ENCODE data around the gene ZKSCAN5.
"Not testable (repeated sequence)": the region's sequence is repeated elsewhere in the genome, so short reads cannot be mapped to it uniquely, and the experiment has no call there.

Gene ZKSCAN5

GRCh38 chr7:99579281-99579955, 75.0 kb downstream of the ZKSCAN5 start:
- peak overlapping the region; percentile 15; the same call in 1 of the 2 replicates for H3K4me3 ChIP-seq (ENCODE audit: low read length)
- no peak for TF ChIP-seq ZNF274 (IDR thresholded peaks at IDR 0.05; ENCODE audit: low read depth, low read length)

- H3K4me3 ChIP-seq (ENCODE audit: low read length) = peak overlapping the region; percentile 15; the same call in 1 of the 2 replicates
- no peak for TF ChIP-seq ZNF274 (IDR thresholded peaks at IDR 0.05; ENCODE audit: low read depth, low read length)
Measured at GRCh38 chr7:99579956-99580777, 75.7 kb downstream of the ZKSCAN5 start.

DNA sequence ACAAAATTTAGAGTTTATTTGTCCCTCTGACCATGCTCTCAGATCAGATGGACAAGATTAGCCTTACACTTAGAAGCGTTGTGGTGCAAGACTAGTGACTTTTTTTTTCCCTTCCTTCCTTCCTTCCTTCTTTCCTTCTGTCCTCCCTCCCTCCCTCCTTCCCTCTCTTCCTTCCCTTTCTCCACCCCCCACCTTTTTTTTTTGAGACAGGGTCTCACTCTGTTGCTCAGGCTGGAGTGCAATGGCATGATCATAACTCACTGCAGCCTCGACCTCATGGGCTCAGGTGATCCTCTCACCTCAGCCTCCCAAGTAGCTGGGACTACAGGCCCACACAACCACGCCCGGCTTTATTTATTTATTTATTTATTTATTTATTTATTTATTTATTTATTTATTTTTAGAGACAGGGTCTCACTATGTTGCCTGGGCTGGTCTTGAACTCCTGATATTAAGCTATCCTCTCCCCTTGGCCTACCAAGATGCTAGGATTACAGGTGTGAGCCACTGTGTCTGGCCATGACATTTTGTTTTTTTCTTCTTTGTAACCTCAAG, 76.4 kb downstream of the ZKSCAN5 start:
- not testable (repeated sequence) for H3K4me3 ChIP-seq (ENCODE audit: low read length)
